SK-N-SH treated with all-trans-retinoic acid at 6 μM for 48 hours (cell line): ENCODE data around the gene GPS2.
"Not testable (repeated sequence)": the region's sequence is repeated elsewhere in the genome, so short reads cannot be mapped to it uniquely, and the experiment has no call there.

Experiments
- ATAC-seq: fragments of 200-7000 bp; cut with Tn5 transposase; 3 replicates; pipeline ENCODE4 v1.9.1; 2020; ENCODE audit warnings: mild to moderate bottlenecking, moderate library complexity
- ARNTL ChIP-seq: fragments of 450-650 bp; formaldehyde crosslinking; IDR thresholded peaks from 2 replicates; pipeline ENCODE4 v1.5.0; 2020; ENCODE audit warnings: low read depth, mild to moderate bottlenecking, moderate library complexity, borderline replicate concordance
- BACH2 ChIP-seq: fragments of 250-450 bp; sonication (Bioruptor Pico); IDR thresholded peaks from 2 replicates; pipeline ENCODE4 v1.9.0; 2021; ENCODE audit warnings: mild to moderate bottlenecking, borderline replicate concordance
- CSDC2 ChIP-seq: fragments of 250-450 bp; sonication (Bioruptor Pico); IDR thresholded peaks from 2 replicates; pipeline ENCODE4 v1.5.0; 2020; ENCODE audit warnings: mild to moderate bottlenecking, moderate library complexity
- ESRRG ChIP-seq: fragments of 250-450 bp; sonication (Bioruptor Pico); IDR thresholded peaks from 2 replicates; pipeline ENCODE4 v1.6.1; 2021; ENCODE audit warnings: mild to moderate bottlenecking
- GLIS3 ChIP-seq: fragments of 250-450 bp; sonication (Bioruptor Pico); IDR thresholded peaks from 2 replicates; pipeline ENCODE4 v1.5.0; 2020; ENCODE audit warnings: mild to moderate bottlenecking, moderate library complexity
- POU6F1 ChIP-seq: fragments of 250-450 bp; sonication (Bioruptor Pico); IDR thresholded peaks from 2 replicates; pipeline ENCODE4 v1.8.0; 2021; ENCODE audit warnings: low read depth, mild to moderate bottlenecking, moderate library complexity, borderline replicate concordance
- PPARA ChIP-seq: fragments of 250-450 bp; sonication (Bioruptor Pico); IDR thresholded peaks from 2 replicates; pipeline ENCODE4 v1.5.0; 2020; ENCODE audit warnings: mild to moderate bottlenecking, borderline replicate concordance
- RARB ChIP-seq: fragments of 250-450 bp; sonication (Bioruptor Pico); IDR thresholded peaks from 2 replicates; pipeline ENCODE4 v1.8.0; 2021; ENCODE audit warnings: mild to moderate bottlenecking, moderate library complexity
- SNAI2 ChIP-seq: fragments of 250-450 bp; sonication (Bioruptor Pico); IDR thresholded peaks from 2 replicates; pipeline ENCODE4 v1.5.0; 2020; ENCODE audit warnings: mild to moderate bottlenecking, moderate library complexity
- TOX ChIP-seq: fragments of 250-450 bp; sonication (Bioruptor Pico); IDR thresholded peaks from 2 replicates; pipeline ENCODE4 v1.8.0; 2021; ENCODE audit warnings: mild to moderate bottlenecking, moderate library complexity, borderline replicate concordance
- TSHZ2 ChIP-seq: fragments of 250-450 bp; sonication (Bioruptor Pico); IDR thresholded peaks from 2 replicates; pipeline ENCODE4 v1.5.0; 2020; ENCODE audit warnings: mild to moderate bottlenecking, moderate library complexity
- ZC3H10 ChIP-seq: fragments of 250-450 bp; sonication (Bioruptor Pico); IDR thresholded peaks from 2 replicates; pipeline ENCODE4 v1.5.1; 2021; ENCODE audit warnings: mild to moderate bottlenecking, moderate library complexity
- ZFP3 ChIP-seq: fragments of 250-450 bp; sonication (Bioruptor Pico); IDR thresholded peaks from 2 replicates; pipeline ENCODE4 v1.5.0; 2020; ENCODE audit warnings: mild to moderate bottlenecking, moderate library complexity
- ZFP30 ChIP-seq: fragments of 450-650 bp; formaldehyde crosslinking; IDR thresholded peaks from 2 replicates; pipeline ENCODE4 v1.5.0; 2022; ENCODE audit warnings: mild to moderate bottlenecking, moderate library complexity
- ZNF565 ChIP-seq: fragments of 450-650 bp; formaldehyde crosslinking; conservative IDR thresholded peaks from 2 replicates; pipeline ENCODE4 v1.5.0; 2020; ENCODE audit warnings: low read depth, mild to moderate bottlenecking, moderate library complexity
- ZNF70 ChIP-seq: fragments of 450-650 bp; formaldehyde crosslinking; IDR thresholded peaks from 2 replicates; pipeline ENCODE4 v1.5.0; 2020; ENCODE audit warnings: mild to moderate bottlenecking, moderate library complexity
- ZNF8 ChIP-seq: fragments of 450-650 bp; formaldehyde crosslinking; IDR thresholded peaks from 2 replicates; pipeline ENCODE4 v1.5.0; 2020; ENCODE audit warnings: mild to moderate bottlenecking, moderate library complexity
- TF ChIP-seq, protein P1 (sequence below): fragments of 250-450 bp; sonication (Bioruptor Pico); IDR thresholded peaks from 2 replicates; pipeline ENCODE4 v1.5.1; 2021; ENCODE audit warnings: mild to moderate bottlenecking, moderate library complexity
- TF ChIP-seq, protein P2 (sequence below): fragments of 250-450 bp; sonication (Bioruptor Pico); IDR thresholded peaks from 2 replicates; pipeline ENCODE4 v1.5.1; 2020; ENCODE audit warnings: low read depth, mild to moderate bottlenecking, moderate library complexity
- TF ChIP-seq, protein P3 (sequence below): fragments of 250-450 bp; sonication (Bioruptor Pico); IDR thresholded peaks from 2 replicates; pipeline ENCODE4 v1.8.0; 2020; ENCODE audit warnings: mild to moderate bottlenecking, moderate library complexity, borderline replicate concordance

GPS2 gene

GRCh38 chr17:7340179-7340578 lies 25.0 kb upstream of the GPS2 start:
- ATAC-seq, result no peak
- TF ChIP-seq GLIS3 (no peak), SNAI2 (no peak), ZNF8 (CRISPR knock-in tag) (no peak), ARNTL (CRISPR knock-in tag) (no peak), ZNF565 (CRISPR knock-in tag) (no peak), CSDC2 (CRISPR knock-in tag) (no peak)
- TF ChIP-seq, protein P1, sequence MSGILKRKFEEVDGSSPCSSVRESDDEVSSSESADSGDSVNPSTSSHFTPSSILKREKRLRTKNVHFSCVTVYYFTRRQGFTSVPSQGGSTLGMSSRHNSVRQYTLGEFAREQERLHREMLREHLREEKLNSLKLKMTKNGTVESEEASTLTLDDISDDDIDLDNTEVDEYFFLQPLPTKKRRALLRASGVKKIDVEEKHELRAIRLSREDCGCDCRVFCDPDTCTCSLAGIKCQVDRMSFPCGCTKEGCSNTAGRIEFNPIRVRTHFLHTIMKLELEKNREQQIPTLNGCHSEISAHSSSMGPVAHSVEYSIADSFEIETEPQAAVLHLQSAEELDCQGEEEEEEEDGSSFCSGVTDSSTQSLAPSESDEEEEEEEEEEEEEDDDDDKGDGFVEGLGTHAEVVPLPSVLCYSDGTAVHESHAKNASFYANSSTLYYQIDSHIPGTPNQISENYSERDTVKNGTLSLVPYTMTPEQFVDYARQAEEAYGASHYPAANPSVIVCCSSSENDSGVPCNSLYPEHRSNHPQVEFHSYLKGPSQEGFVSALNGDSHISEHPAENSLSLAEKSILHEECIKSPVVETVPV (CRISPR knock-in tag), result no peak

DNA sequence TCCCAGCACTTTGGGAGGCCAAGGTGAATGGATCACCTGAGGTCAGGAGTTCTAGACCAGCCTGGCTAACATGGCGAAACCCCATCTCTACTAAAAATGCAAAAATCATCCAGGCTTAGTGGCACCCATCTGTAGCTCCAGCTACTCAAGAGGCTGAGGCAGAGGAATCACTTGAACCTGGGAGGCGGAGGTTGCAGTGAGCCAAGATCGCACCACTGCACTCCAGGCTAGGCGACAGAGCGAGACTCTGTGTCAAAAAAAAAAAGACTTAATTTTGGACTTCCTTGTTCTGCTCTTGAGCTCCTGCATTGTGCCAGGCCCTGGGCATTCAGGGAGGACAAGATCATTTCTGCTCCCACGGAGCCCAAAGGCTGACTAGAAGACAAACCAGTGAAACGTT lies 22.4 kb upstream of the GPS2 start:
- not testable (repeated sequence) for ATAC-seq

- no peak for TF ChIP-seq ZFP30 (CRISPR knock-in tag)
- TF ChIP-seq SNAI2, result no peak
- no peak for TF ChIP-seq ZFP3 (CRISPR knock-in tag)
- TF ChIP-seq BACH2 (CRISPR knock-in tag), result no peak
- TF ChIP-seq, protein P2, sequence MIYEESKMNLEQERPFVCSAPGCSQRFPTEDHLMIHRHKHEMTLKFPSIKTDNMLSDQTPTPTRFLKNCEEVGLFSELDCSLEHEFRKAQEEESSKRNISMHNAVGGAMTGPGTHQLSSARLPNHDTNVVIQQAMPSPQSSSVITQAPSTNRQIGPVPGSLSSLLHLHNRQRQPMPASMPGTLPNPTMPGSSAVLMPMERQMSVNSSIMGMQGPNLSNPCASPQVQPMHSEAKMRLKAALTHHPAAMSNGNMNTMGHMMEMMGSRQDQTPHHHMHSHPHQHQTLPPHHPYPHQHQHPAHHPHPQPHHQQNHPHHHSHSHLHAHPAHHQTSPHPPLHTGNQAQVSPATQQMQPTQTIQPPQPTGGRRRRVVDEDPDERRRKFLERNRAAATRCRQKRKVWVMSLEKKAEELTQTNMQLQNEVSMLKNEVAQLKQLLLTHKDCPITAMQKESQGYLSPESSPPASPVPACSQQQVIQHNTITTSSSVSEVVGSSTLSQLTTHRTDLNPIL (CRISPR knock-in tag), result no peak
- TF ChIP-seq, protein P1 (CRISPR knock-in tag), result no peak
- TF ChIP-seq PPARA (CRISPR knock-in tag), result no peak
- no peak for TF ChIP-seq TOX (CRISPR knock-in tag)
- no peak for TF ChIP-seq ZC3H10
- no peak for TF ChIP-seq ZNF8 (CRISPR knock-in tag)
- TF ChIP-seq TSHZ2 (CRISPR knock-in tag), result no peak
- no peak for TF ChIP-seq CSDC2 (CRISPR knock-in tag)
- TF ChIP-seq ZNF70, result no peak
- TF ChIP-seq POU6F1 (CRISPR knock-in tag), result no peak
- TF ChIP-seq ESRRG, result no peak
- TF ChIP-seq, protein P3, sequence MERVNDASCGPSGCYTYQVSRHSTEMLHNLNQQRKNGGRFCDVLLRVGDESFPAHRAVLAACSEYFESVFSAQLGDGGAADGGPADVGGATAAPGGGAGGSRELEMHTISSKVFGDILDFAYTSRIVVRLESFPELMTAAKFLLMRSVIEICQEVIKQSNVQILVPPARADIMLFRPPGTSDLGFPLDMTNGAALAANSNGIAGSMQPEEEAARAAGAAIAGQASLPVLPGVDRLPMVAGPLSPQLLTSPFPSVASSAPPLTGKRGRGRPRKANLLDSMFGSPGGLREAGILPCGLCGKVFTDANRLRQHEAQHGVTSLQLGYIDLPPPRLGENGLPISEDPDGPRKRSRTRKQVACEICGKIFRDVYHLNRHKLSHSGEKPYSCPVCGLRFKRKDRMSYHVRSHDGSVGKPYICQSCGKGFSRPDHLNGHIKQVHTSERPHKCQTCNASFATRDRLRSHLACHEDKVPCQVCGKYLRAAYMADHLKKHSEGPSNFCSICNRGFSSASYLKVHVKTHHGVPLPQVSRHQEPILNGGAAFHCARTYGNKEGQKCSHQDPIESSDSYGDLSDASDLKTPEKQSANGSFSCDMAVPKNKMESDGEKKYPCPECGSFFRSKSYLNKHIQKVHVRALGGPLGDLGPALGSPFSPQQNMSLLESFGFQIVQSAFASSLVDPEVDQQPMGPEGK (CRISPR knock-in tag), result no peak
- no peak for TF ChIP-seq ARNTL (CRISPR knock-in tag)
- no peak for TF ChIP-seq RARB (CRISPR knock-in tag)
- ATAC-seq, result no peak
These were observed 21.3 kb upstream of the GPS2 start, which contains the start of gene ACAP1 for GRCh38 chr17:7336240-7337175. Gene ACAP1 (plus strand): TSS chr17:7336529. CDS start chr17:7336735, 206 bp downstream.

GRCh38 chr17:7335765-7336164 lies 20.6 kb upstream of the GPS2 start:
- ATAC-seq, result not testable (repeated sequence)
